ENCODE data around the gene DEGS2. TPM values are rescaled to one million over a fixed set of nuclear protein-coding genes. Genes with fewer than 3 reads are reported as not detected.
A peak's percentile ranks its signal among the peaks of the same experiment; 100 is the strongest.

DEGS2 gene
- total and polyA plus RNA-seq, 2 of the 13 experiments (the other 11 are each of a cell fraction or from before 2014, with no cell fraction given): 0.09 TPM

GRCh38 chr14:100190126-100190525 lies 30.7 kb upstream of the DEGS2 start:
- BruUV-seq (replicated peaks): no TSS peak
- in situ Hi-C loops (cut with HindIII; ENCODE audit: extremely low pct_ligation_motif_present, low pct_unique_long_range_greater_than_20kb): loop anchor here (5.0 kb wide), 1 partner anchor 48 kb away; no protein-coding TSS in a partner anchor
- no peak for FAIRE-seq

GRCh38 chr14:100188392-100189030 lies 29.1 kb upstream of the DEGS2 start:
- Histone ChIP-seq H2AFZ (ENCODE audit: low read length) (no peak overlapping the region), H3K36me3 (replicated peaks in 1 of 2; ENCODE audit: control insufficient read depth in 1 of 2, insufficient read depth in 2 of 2, low read length in 2 of 2) (no peaks in the 10 kb centered on the region), H3K9me3 (ENCODE audit: low read length) (0 out of 2 replicates have a peak, but pooled peaks cover 4% of the 10 kb centered on the region), H4K20me1 (ENCODE audit: insufficient read depth, low read length) (no peaks in the 10 kb centered on the region), H3K27me3 (ENCODE audit: control insufficient read depth in 1 of 2, insufficient read depth in 2 of 2, low read length in 2 of 2) (no peaks in the 10 kb centered on the region), H3K4me1 (ENCODE audit: insufficient read depth, low read length) (peaks cover 39% of the 10 kb centered on the region), H3K9ac (ENCODE audit: insufficient read depth, low read depth, low read length) (no peak overlapping the region), H3K79me2 (ENCODE audit: insufficient read depth, low read length) (no peaks in the 10 kb centered on the region), H3K4me3 (replicated peaks in 1 of 3; ENCODE audit: insufficient read depth in 1 of 3, low read depth in 2 of 3, low read length in 3 of 3) (no peak overlapping the region), H3K27ac (ENCODE audit: extremely low read length, insufficient read depth, low read length) (no peak overlapping the region), H3K4me2 (ENCODE audit: low read depth, low read length) (no peak overlapping the region)
- intact Hi-C loops (cut with micrococcal nuclease; ENCODE audit: unreplicated experiment): no loop called here
- in situ Hi-C loops (cut with HindIII; ENCODE audit: extremely low pct_ligation_motif_present, low pct_unique_long_range_greater_than_20kb): no loop called here
- no peak for FAIRE-seq
- ChIA-PET POLR2A (no interaction called here), CTCF (ENCODE audit: low intra/inter-chr PET ratio, low total read pairs) (no interaction called here)
- peak; percentile 29 for DNase-seq (ENCODE audit: low spot score)
- no TSS peak for BruUV-seq (replicated peaks)
- no peak for ATAC-seq
- WGBS (ENCODE audit: low lambda C conversion rate): 73% methylated on average over 10 of the region's 12 CpGs
- TF ChIP-seq MED13 (CRISPR knock-in tag; IDR thresholded peaks at IDR 0.05): no peak
- no peak for TF ChIP-seq KDM4B (CRISPR knock-in tag; IDR thresholded peaks at IDR 0.05)
- TF ChIP-seq AHR (CRISPR knock-in tag; IDR thresholded peaks at IDR 0.05): no peak
- TF ChIP-seq ZSCAN21 (CRISPR knock-in tag; IDR thresholded peaks at IDR 0.05; ENCODE audit: borderline replicate concordance): no peak
- TF ChIP-seq FOXA1 (IDR thresholded peaks at IDR 0.05): no peak
- TF ChIP-seq FOXA1 (CRISPR knock-in tag; IDR thresholded peaks at IDR 0.05): no peak
- TF ChIP-seq, protein P1, sequence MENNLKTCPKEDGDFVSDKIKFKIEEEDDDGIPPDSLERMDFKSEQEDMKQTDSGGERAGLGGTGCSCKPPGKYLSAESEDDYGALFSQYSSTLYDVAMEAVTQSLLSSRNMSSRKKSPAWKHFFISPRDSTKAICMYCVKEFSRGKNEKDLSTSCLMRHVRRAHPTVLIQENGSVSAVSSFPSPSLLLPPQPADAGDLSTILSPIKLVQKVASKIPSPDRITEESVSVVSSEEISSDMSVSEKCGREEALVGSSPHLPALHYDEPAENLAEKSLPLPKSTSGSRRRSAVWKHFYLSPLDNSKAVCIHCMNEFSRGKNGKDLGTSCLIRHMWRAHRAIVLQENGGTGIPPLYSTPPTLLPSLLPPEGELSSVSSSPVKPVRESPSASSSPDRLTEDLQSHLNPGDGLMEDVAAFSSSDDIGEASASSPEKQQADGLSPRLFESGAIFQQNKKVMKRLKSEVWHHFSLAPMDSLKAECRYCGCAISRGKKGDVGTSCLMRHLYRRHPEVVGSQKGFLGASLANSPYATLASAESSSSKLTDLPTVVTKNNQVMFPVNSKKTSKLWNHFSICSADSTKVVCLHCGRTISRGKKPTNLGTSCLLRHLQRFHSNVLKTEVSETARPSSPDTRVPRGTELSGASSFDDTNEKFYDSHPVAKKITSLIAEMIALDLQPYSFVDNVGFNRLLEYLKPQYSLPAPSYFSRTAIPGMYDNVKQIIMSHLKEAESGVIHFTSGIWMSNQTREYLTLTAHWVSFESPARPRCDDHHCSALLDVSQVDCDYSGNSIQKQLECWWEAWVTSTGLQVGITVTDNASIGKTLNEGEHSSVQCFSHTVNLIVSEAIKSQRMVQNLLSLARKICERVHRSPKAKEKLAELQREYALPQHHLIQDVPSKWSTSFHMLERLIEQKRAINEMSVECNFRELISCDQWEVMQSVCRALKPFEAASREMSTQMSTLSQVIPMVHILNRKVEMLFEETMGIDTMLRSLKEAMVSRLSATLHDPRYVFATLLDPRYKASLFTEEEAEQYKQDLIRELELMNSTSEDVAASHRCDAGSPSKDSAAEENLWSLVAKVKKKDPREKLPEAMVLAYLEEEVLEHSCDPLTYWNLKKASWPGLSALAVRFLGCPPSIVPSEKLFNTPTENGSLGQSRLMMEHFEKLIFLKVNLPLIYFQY (CRISPR knock-in tag; IDR thresholded peaks at IDR 0.05; ENCODE audit: borderline replicate concordance): no peak
- TF ChIP-seq, protein P2, sequence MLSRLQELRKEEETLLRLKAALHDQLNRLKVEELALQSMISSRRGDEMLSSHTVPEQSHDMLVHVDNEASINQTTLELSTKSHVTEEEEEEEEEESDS (CRISPR knock-in tag; IDR thresholded peaks at IDR 0.05; ENCODE audit: borderline replicate concordance): no peak
- TF ChIP-seq ZNF652 (CRISPR knock-in tag; IDR thresholded peaks at IDR 0.05; ENCODE audit: borderline replicate concordance, low read depth): peak; percentile 55; the same call in 1 of the 2 replicates
- TF ChIP-seq EED (CRISPR knock-in tag; IDR thresholded peaks at IDR 0.05): no peak
- TF ChIP-seq HNF4A (CRISPR knock-in tag; IDR thresholded peaks at IDR 0.05): peak; percentile 53; the same call in 1 of the 2 replicates
- no peak for TF ChIP-seq ZNF343 (CRISPR knock-in tag; IDR thresholded peaks at IDR 0.05)

More at GRCh38 chr14:100190126-100190525, 30.7 kb upstream of the DEGS2 start:
- Histone ChIP-seq H3K79me2 (ENCODE audit: insufficient read depth, low read length) (no peaks in the 10 kb centered on the region), H3K4me1 (ENCODE audit: insufficient read depth, low read length) (peaks cover 54% of the 10 kb centered on the region), H4K20me1 (ENCODE audit: insufficient read depth, low read length) (no peaks in the 10 kb centered on the region), H3K4me3 (replicated peaks in 1 of 3; ENCODE audit: insufficient read depth in 1 of 3, low read depth in 2 of 3, low read length in 3 of 3) (no peak overlapping the region), H3K27ac (ENCODE audit: extremely low read length, insufficient read depth, low read length) (no peak overlapping the region), H2AFZ (ENCODE audit: low read length) (no peak overlapping the region), H3K9ac (ENCODE audit: insufficient read depth, low read depth, low read length) (no peak overlapping the region), H3K27me3 (ENCODE audit: control insufficient read depth in 1 of 2, insufficient read depth in 2 of 2, low read length in 2 of 2) (no peaks in the 10 kb centered on the region), H3K36me3 (replicated peaks in 1 of 2; ENCODE audit: control insufficient read depth in 1 of 2, insufficient read depth in 2 of 2, low read length in 2 of 2) (no peaks in the 10 kb centered on the region), H3K9me3 (ENCODE audit: low read length) (0 out of 2 replicates have a peak, but pooled peaks cover 4% of the 10 kb centered on the region), H3K4me2 (ENCODE audit: low read depth, low read length) (no peak overlapping the region)
- TF ChIP-seq ZNF570 (CRISPR knock-in tag; IDR thresholded peaks at IDR 0.05; ENCODE audit: borderline replicate concordance) (no peak), TOE1 (CRISPR knock-in tag; IDR thresholded peaks at IDR 0.05) (no peak), SIX4 (CRISPR knock-in tag; IDR thresholded peaks at IDR 0.05) (peak; percentile 60; the same call in 1 of the 2 replicates), ZNF138 (CRISPR knock-in tag; IDR thresholded peaks at IDR 0.05; ENCODE audit: low read depth) (no peak), SIX1 (CRISPR knock-in tag; IDR thresholded peaks at IDR 0.05; ENCODE audit: borderline replicate concordance) (peak; percentile 63; the same call in 1 of the 2 replicates)
- ATAC-seq: no peak
- DNase-seq (ENCODE audit: low spot score): no peak
- intact Hi-C loops (cut with micrococcal nuclease; ENCODE audit: unreplicated experiment): no loop called here
- POLR2A ChIA-PET: interaction anchor here (1.0 kb wide), 1 partner anchor 44 kb away, joined by 3 read pairs; no protein-coding TSS in a partner anchor
- 92% methylated on average over 1 of the region's 1 CpG for WGBS (ENCODE audit: low lambda C conversion rate)
- CTCF ChIA-PET (ENCODE audit: low intra/inter-chr PET ratio, low total read pairs): no interaction called here

Data from HepG2 (cell line).